ES-I3 (cell line): ENCODE measurements around the gene RPS18.

Source experiments
- H3K36me3 ChIP-seq: 2 replicates; pipeline ENCODE4 v1.6.1; 2013; ENCODE audit warnings: mild to moderate bottlenecking, low read length, control low read depth, moderate library complexity; ENCODE audit not compliant: insufficient read depth
- H3K4me1 ChIP-seq: 2 replicates; pipeline ENCODE4 v1.6.1; 2013; ENCODE audit warnings: mild to moderate bottlenecking, control low read depth, low read length; ENCODE audit not compliant: insufficient read depth
- H3K9ac ChIP-seq: 2 replicates; pipeline ENCODE4 v1.6.1; 2013; ENCODE audit warnings: low read depth, mild to moderate bottlenecking, low read length, moderate library complexity
- H3K9me3 ChIP-seq: 2 replicates; pipeline ENCODE4 v1.6.1; 2013; ENCODE audit warnings: mild to moderate bottlenecking, low read length, moderate library complexity; ENCODE audit not compliant: control insufficient read depth, insufficient read depth

RPS18 gene

DNA sequence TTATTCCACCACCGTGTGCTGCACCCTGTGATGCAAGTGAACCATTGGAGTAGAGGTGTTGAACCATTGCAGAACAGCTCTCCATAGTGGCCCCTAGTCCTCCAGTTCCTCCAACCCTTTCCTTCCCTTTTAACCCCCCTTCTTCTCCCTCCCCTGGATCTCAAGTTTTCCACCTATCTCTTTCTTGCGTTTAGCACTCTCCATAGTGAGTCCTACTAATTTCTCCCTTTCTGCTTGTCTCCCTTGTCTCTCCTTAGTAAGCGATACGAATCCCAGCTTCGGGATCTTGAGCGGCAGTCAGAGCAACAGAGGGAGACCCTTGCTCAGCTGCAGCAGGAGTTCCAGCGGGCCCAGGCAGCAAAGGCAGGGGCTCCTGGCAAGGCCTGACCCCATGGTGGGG is 18.6 kb downstream of the RPS18 start:
- Histone ChIP-seq H3K9ac (peak overlapping the region; percentile 75; the same call in 1 of the 2 replicates), H3K9me3 (no peaks in the 10 kb centered on the region), H3K36me3 (peaks cover 7% of the 10 kb centered on the region; the same call in 1 of the 2 replicates), H3K4me1 (no peaks in the 10 kb centered on the region)

DNA sequence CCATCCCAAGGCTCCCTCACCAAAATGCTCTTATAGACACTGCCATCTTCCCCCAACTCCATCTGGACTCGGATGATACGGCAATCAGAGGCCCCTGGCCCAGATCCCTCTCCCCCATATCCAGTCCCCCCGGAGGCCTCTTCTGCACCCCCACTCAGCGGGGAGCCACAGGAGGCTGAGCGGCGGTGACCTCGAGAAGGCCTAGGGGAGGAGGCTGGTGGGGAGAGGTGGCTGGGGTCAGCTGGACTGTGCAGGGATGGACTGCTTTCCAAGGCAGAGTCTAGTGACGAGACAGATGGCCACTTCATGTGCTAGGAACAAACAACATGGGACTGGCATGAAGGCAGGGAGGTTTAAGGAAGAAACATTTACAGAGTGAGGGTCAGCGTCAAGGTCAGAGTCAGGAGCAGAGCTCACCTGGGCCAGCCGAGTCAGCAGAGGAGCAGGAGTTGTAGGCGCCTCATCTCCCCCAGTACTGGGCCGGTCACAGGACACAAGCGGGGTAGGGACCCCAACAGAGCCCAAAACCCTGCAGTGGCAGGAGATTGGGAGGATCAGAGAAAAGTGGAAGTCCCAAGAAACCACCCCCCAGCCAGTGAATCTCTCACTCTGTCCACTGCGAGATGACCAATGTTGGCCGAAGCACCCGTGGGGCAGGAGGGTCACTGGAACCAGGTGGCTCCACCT is 21.3 kb downstream of the RPS18 start:
- no peak overlapping the region for H3K9ac ChIP-seq
- H3K4me1 ChIP-seq: no peaks in the 10 kb centered on the region
- no peaks in the 10 kb centered on the region for H3K9me3 ChIP-seq
- H3K36me3 ChIP-seq: no peaks in the 10 kb centered on the region

- Histone ChIP-seq H3K9me3 (no peaks in the 10 kb centered on the region), H3K36me3 (no peaks in the 10 kb centered on the region), H3K4me1 (no peaks in the 10 kb centered on the region), H3K9ac (no peak overlapping the region)
These were observed 22.4 kb downstream of the RPS18 start for GRCh38 chr6:33294086-33294823.

GRCh38 chr6:33295621-33296369 is 23.9 kb downstream of the RPS18 start:
- Histone ChIP-seq H3K9me3 (no peaks in the 10 kb centered on the region), H3K9ac (no peak overlapping the region), H3K4me1 (no peaks in the 10 kb centered on the region), H3K36me3 (no peaks in the 10 kb centered on the region)

- no peaks in the 10 kb centered on the region for H3K4me1 ChIP-seq
- peak overlapping the region; percentile 72; the same call in 1 of the 2 replicates for H3K9ac ChIP-seq
- H3K36me3 ChIP-seq: no peaks in the 10 kb centered on the region
- no peaks in the 10 kb centered on the region for H3K9me3 ChIP-seq
These were observed 25.0 kb downstream of the RPS18 start for GRCh38 chr6:33296797-33297405.

DNA sequence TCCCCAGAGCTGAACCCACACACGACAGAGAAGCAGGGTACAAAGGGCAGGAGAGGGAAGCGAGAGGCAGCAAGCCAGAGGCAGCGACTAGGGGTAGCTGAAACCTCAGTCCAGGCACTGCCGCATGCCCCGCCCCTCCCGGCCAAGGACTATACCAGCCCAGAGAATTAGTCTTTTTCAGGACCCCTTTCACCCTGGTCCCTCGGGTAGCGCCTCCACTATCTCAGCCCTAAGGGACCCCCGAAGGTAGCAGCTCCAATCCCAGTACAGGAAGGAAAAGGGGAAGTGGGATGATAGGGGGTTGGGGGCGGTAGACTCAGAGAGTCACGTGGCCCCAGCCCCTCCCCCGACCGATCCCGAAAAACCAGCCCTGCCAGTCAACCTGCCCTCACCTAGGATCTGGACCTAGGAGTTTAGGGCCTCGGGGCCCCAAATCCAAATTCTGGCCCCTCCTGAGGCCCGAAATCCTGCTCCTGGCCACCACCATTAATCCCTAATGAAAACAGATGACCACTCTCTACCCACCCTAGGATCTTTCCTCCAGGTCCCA is 25.6 kb downstream of the RPS18 start:
- no peaks in the 10 kb centered on the region for H3K4me1 ChIP-seq
- H3K9ac ChIP-seq: peak overlapping the region; percentile 72
- H3K9me3 ChIP-seq: no peaks in the 10 kb centered on the region
- no peaks in the 10 kb centered on the region for H3K36me3 ChIP-seq

- Histone ChIP-seq H3K36me3 (no peaks in the 10 kb centered on the region), H3K4me1 (no peaks in the 10 kb centered on the region), H3K9ac (peak overlapping the region; percentile 89), H3K9me3 (no peaks in the 10 kb centered on the region)
These were observed 26.3 kb downstream of the RPS18 start for GRCh38 chr6:33297956-33298772.

DNA sequence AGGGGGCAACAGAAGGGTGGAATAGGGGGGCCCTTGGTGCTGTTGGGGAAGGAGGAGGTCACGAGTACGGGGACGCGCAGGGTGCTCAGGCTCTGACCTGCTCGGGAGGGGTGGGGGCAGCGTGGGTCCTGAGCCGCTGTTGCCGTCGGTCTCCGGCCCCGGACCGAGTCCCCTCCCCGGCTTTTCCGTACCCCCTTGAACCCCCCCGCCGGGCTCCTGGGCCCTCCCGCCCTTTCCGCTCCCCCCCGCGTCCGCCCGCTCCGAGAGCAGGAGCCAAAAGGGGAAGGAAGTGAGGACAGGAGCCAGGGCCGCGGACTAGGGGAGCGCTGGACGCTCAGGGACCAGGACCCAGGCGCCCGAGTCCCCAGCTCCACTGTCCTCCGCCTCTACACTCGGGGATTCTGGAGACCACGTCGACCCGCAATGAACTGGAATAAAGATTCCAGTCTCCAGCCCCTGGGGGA is 26.9 kb downstream of the RPS18 start, which contains the start of gene RGL2:
Gene RGL2 (minus strand): TSS at position 170 of the 464 bp plus-strand sequence. CDS start 332 bp downstream, outside the sequence.
- no peaks in the 10 kb centered on the region for H3K9me3 ChIP-seq
- H3K36me3 ChIP-seq: no peaks in the 10 kb centered on the region
- H3K4me1 ChIP-seq: no peaks in the 10 kb centered on the region
- H3K9ac ChIP-seq: peak within 1 kb of the TSS; percentile 89

DNA sequence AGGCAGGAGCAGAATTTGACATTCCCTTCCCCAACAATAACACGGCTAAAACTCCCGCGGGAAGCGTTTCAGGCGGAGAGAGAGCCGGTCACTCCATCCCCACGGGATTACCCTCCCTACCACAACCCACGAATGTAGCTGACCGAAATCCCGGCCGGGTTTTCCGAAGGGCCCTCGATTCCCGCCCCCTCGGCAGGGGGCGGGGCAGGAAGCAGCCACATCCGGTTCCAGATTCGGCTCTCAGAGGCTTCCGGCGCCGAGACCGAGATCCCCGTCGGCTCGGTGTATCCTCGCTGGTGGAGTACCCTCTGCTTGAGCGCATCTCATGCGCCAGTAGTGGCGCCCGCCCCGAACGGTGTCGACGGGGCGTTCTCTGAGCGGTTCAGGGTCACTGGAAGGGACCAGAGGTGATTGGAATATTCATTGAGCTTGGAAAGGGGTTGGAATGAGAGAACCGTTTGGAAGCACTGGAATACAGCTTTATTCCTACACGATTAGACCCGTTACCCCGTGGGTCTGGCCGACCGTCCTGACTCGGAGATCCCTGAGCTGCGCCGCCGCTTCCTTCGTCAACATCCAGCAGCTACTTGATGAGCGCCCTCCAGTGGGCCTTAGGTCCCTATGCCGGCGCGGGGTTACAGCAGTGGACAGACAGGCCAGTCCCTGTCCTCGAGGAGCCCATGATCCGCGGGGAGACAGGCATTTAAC is 27.5 kb downstream of the RPS18 start:
- H3K4me1 ChIP-seq: no peaks in the 10 kb centered on the region
- no peaks in the 10 kb centered on the region for H3K36me3 ChIP-seq
- H3K9me3 ChIP-seq: no peaks in the 10 kb centered on the region
- peak overlapping the region; percentile 89 for H3K9ac ChIP-seq

GRCh38 chr6:33301877-33302276 is 30.0 kb downstream of the RPS18 start:
- no peaks in the 10 kb centered on the region for H3K9me3 ChIP-seq
- H3K9ac ChIP-seq: no peak overlapping the region
- no peaks in the 10 kb centered on the region for H3K4me1 ChIP-seq
- H3K36me3 ChIP-seq: no peaks in the 10 kb centered on the region

DNA sequence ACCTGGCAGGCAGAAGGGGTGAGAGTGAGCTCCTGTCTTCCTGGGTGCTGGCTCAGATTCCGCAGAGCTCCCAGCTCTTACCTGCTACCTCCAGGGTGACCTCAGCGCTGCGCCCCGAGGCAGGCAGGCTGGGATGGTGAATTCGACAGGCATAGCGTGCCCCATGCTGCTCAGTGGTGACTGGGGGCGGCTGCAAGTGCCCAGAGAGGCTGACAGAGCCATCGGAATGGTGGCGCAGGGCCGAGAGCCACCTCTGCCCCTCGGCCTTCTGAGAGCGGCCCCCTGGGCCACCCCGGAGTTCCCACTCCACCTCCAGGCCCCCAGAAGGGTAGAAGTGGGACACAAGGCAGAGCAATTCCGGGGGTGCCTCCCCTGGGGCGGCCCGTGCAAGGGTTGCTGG is 32.3 kb downstream of the RPS18 start:
- Histone ChIP-seq H3K4me1 (no peaks in the 10 kb centered on the region), H3K36me3 (no peaks in the 10 kb centered on the region), H3K9me3 (no peaks in the 10 kb centered on the region), H3K9ac (no peak overlapping the region)

DNA sequence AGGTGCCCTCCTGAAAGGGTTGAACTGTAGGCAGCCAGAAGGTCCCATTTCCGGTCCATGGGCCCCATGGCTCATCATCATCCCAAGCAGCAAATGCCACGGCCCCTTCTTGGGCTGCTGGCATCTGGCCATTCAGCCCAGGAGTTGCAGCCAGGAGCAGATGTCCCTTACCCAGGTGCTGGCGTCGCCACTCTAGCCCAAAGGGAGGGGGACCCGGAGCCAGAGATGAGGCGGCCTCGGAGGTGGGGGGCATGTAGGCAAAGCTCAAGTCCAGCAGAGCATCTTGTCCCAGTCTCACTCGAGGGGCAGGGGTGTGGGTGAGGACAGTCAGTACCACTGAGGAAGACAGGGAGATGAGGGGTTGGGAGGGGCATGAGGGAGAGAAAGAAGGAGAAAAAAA is 33.2 kb downstream of the RPS18 start:
- H3K9me3 ChIP-seq: no peaks in the 10 kb centered on the region
- no peaks in the 10 kb centered on the region for H3K4me1 ChIP-seq
- no peaks in the 10 kb centered on the region for H3K36me3 ChIP-seq
- no peak overlapping the region for H3K9ac ChIP-seq

DNA sequence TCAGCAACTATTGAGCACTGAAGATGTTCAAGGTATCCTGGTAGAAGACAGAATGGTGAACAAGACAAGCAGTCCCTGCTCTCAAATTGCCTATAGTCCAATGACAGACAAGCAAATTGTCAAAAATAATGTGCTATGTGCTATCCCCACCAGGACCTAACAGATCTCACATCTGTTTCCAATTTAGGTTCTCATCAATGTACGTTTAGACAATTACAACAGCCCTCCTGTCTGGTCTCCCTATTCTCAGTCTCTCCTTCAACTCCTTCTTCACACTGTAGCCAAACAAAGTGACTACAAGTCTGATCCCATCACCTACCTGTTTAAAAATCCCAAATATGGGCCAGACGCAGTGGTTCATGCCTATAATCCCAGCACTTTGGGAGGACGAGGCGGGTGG is 34.5 kb downstream of the RPS18 start:
- no peaks in the 10 kb centered on the region for H3K4me1 ChIP-seq
- no peak overlapping the region for H3K9ac ChIP-seq
- no peaks in the 10 kb centered on the region for H3K9me3 ChIP-seq
- no peaks in the 10 kb centered on the region for H3K36me3 ChIP-seq
